GM18511 (cell line): ENCODE data around the gene ARHGEF4.
"Not testable (repeated sequence)": the region's sequence is repeated elsewhere in the genome, so short reads cannot be mapped to it uniquely, and the experiment has no call there.

Experiments used
- ATAC-seq: cut with Tn5 transposase; IDR thresholded peaks from one replicate; pipeline ENCODE4 v1.9.1; 2021; ENCODE audit warnings: mild to moderate bottlenecking, moderate library complexity; ENCODE audit not compliant: unreplicated experiment

ARHGEF4 gene

DNA sequence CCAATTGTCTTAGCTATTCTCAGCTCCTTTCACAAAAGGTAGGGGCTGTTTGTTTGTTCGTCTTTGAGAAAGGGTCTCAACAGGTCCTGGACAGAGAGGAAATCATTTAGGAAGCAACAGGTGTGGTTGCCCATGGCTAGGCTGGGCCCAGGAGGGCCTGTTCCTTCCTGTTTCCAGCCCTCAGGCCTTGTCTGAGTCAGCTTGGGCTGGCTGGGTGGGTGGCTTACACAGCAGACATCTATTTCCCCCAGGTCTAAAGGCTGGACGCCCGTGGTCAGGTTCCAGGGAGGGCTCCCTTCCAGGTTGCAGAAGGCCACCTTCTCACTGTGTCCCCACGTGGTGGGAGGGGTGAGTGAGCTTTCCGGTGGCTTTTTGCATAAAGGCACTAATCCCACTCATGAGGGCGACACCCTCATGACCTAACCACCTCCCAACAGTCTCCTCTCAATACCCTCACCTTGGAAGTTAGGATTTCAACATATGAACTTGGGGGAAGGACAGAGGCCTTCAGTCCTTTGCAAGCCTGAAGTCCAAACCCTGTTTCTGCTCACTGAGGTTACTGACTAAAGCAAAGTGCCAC lies 45.5 kb downstream of the ARHGEF4 start:
- ATAC-seq = no peak

DNA sequence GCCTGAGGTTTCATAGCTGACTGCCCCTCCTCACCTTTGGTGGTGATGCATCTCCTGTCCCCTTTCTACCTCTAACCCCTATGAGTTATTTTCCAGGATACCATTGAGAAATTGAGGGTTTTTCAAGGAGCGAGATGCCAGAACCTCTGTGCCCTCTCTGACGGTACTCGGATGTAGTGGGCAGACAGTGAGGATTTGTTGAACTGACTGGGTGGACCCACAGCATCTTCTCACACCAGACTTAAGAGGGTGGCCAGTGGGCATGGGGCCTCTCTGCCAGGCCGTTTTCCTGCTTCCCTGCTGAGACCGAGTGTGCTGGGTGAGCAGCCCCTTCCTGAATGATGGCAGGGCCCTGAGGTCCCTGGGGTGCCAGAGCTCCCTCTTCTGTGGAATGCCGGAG lies 46.3 kb downstream of the ARHGEF4 start:
- ATAC-seq = no peak

- no peak for ATAC-seq
These were observed 46.8 kb downstream of the ARHGEF4 start for GRCh38 chr2:130883496-130883895.

- ATAC-seq = no peak
These were observed 47.3 kb downstream of the ARHGEF4 start for GRCh38 chr2:130884013-130884412.

GRCh38 chr2:130884503-130884902 lies 47.8 kb downstream of the ARHGEF4 start:
- no peak for ATAC-seq

DNA sequence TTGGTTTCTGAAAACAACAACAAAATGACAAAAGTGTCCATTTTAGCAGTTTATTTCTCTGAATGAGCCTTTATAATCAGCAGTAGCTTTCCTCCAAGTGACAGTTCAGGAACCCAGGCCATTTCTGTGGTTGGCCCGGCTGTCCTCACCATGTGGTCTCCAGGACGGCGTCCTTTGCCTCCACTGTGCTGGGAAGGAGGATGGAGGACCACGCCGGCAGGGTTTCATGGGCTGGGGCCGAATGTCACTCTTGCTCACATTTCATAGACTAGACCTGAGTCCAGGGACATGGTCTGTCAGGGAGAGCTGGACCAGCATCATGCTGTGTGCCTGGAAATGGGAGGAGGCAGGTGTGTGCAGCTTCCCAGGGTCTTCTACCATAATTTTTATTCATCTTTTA lies 50.9 kb downstream of the ARHGEF4 start:
- ATAC-seq = no peak

GRCh38 chr2:130890941-130891669 lies 54.4 kb downstream of the ARHGEF4 start:
- ATAC-seq = no peak

DNA sequence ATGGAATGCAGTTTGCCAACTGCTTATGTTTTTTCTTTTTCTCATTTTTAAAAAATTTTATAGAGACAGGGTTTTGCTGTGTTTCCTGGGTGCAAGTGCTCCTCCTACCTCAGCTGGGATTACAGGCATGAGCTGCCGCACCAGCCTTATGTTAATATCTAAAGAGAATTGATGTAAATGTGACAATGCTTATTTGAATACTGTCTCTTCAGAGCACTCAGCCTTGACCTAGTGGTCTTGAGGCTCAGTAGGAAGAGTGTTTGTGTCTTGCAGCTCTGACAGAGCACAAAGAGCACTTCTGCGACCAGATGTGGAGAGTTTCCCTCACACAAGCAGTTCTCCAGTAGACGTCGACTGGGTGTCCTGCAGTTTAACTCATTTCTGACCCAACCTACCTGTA lies 55.3 kb downstream of the ARHGEF4 start:
- ATAC-seq = no peak

DNA sequence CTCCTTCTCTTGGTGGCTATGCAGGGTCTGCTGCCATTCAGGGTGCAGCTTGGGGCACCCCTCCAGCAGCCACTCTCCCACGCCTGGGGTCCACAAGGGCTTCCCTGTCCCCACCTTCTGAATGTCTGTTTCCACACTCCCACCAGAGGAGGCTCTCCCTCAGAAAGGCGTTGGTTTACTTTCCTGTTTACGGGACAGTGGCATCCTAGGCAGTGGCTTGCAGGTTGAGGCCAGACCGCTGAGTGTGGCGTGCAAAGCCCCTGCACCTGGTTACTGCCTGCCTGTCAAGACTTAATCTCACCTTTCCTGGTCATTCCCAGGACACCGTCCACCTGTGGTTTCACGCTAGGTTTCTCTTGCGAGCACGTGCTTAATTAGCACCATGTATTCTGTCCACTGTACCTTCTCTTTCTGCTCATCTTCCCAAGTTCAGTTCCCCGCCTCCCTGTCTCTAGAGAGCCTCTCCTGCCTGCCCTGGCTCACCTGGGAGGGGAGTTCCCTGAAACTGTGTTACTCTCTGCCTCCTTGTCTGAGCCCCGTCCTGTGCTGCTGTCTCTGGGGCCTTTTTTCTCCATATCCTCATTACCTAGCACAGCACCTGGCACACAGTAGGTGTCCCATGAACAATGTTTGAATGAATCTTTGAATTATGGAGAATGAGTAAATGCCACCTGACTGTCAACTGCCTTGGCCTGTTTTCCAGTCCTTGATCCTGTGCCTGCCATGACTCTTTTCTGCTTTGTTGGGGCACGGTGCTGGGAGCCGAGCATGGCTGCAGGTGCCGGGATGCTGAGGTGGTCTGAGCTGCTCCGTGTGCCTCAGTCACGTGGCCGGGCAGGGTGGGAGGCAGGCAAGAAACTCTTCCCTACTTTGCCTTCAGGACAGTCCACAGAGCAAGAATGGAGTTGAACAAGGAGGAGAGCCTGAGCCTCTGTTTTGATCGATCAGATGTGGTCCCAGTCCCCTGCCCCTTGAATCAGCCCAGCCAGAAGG lies 56.4 kb downstream of the ARHGEF4 start:
- no peak for ATAC-seq

DNA sequence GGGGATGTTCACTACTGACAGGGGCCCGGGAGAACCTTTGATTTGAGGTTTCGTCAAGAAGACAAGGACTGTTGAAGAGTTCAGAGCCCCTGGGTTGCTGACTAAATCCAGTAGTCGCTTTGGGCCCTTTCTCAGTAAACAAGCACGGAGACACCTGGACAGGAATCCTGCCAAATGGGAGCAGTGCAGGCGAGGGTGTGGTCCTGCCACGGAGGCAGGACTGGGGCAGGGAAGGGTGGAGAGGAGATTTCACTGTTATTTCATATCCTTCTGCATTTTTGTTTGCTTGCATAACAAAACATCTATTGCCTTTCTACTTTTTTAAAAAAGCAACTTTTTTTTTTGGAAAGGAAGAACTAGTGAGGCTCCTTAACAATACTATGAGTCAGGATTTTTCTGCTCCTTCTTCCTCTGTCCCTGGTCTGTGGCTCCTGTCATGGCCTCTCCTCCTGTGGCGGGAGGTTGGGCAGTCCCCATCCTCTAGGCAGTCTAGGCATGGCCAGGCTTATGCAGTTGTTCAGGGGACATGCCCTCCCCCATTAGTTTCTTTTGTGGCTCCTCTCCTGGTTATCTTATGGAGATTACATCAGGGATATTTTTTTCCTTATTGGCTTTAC lies 57.7 kb downstream of the ARHGEF4 start:
- no peak for ATAC-seq

DNA sequence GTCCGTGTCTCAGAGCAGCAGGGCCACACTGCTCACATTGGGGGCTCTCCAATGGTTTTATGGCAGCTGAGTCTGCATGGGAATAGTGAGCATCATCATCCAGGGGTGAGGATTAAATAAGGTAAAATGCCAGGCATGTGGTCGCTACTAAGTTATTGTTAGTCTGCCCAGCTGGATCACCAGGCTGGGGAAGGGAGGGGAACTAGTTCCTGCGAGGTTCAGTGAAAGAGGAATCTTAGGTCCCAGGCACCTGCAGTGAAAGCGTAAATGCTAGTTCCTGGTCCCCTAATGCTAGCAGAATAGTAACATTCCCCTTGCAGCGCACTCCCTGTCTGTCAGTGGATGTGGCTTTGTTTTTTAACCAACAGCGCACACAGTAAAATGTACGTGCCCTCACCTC lies 60.1 kb downstream of the ARHGEF4 start:
- no peak for ATAC-seq

GRCh38 chr2:130898553-130898952 lies 61.8 kb downstream of the ARHGEF4 start:
- no peak for ATAC-seq

DNA sequence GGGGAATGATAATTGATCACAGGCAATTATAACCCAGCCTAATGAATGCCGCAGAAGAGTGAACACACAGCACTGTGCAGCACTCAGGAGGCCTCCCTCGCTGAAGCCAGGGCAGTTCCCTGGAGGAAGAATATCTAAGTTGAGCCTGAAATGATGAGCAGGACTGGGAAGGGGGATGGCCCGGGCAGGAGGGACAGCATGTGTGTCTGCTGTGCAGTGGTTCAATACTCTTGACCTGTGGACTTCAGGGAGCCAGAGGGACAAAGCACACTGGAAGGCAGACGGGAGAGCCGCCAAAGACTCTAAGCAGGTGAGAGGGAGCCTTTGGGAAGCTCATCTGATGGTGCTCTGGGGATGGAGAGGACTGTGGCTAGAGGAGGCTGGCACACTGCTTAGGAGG lies 62.6 kb downstream of the ARHGEF4 start:
- no peak for ATAC-seq

DNA sequence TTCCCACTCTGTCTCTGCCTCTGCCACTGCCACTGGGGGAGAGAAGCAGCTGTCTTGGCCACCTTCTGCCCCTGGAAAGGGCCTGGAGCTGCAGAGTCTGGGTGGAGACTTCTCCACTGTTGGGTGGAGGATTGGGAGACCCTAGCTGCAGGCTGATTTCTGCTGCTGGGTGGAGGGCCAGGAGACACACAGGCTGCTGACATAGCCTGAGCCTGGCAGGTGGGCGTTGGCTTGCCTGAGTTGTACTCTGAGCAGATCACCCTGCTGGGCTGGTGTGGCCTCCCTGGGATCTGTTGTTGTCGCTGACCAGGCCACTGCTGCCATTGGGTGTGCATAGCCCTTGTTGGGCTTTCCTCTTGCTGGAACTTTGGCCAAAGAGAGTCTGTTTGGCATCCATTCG lies 64.3 kb downstream of the ARHGEF4 start:
- no peak for ATAC-seq

GRCh38 chr2:130901626-130902025 lies 64.9 kb downstream of the ARHGEF4 start:
- not testable (repeated sequence) for ATAC-seq

- ATAC-seq = no peak
These were observed 72.1 kb downstream of the ARHGEF4 start for GRCh38 chr2:130908832-130909231.

GRCh38 chr2:130910931-130911330 lies 74.2 kb downstream of the ARHGEF4 start:
- ATAC-seq = no peak

- no peak for ATAC-seq
These were observed 74.8 kb downstream of the ARHGEF4 start for GRCh38 chr2:130911482-130911881.

- ATAC-seq = no peak
These were observed 75.3 kb downstream of the ARHGEF4 start for GRCh38 chr2:130911996-130912395.

- ATAC-seq = no peak
These were observed 75.8 kb downstream of the ARHGEF4 start for GRCh38 chr2:130912471-130912870.

GRCh38 chr2:130913891-130914290 lies 77.2 kb downstream of the ARHGEF4 start:
- ATAC-seq = no peak
